Measurements from ENCODE around the gene PLA2G4E. TPM values are rescaled to one million over a fixed set of nuclear protein-coding genes. Genes with fewer than 3 reads are reported as not detected.

Gene PLA2G4E
- total RNA-seq, 1 donor from 2014 or later: not detected

DNA sequence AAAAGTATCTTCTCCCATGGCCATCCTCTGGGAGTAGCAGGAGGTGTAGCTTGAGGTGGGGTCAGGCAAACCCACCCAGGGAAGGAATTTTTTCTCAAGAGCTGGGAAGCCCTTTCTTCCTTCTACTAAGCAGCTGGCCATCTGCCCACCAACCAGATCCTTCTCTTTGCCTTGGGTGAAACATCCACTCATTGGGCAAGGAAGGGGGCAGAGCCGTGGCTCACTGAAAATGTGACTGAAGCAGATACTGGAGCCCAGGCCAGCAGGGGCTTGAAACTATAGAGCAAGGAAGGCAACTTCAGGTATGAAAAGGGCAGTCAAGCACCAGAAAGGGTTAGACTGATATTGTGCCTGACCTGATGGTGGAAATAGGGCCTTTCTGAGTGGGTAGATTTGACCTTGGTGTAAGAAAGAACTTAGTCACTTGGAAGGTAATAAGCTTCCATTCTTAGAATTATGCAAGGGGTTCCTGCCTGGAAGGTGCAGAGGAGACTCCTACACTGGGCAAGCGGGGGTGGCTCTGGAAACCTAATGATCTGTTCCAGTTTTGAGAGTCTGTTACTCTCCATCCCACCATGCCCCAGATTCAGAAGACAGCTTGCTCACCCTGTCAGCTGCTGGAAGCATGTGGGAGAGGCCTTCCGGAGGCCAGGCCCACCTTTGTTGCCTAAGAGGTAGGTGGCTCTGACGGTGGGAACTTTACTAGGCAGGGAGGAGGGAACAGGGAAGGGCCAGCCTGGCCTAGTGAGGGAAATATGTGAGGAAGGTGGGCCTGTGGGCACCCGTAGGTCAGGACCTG is 22.0 kb upstream of the PLA2G4E start:
- Mint-ChIP-seq H3K9me3 (no peaks in the 10 kb centered on the region), H3K4me3 (no peak overlapping the region), H3K27ac (no peak overlapping the region), H3K4me1 (peaks cover 8% of the 10 kb centered on the region), H3K27me3 (peaks cover 8% of the 10 kb centered on the region), H3K36me3 (ENCODE audit: low read depth) (no peaks in the 10 kb centered on the region)
- DNase-seq: no peak
- intact Hi-C loops (cut with micrococcal nuclease): no loop called here

DNA sequence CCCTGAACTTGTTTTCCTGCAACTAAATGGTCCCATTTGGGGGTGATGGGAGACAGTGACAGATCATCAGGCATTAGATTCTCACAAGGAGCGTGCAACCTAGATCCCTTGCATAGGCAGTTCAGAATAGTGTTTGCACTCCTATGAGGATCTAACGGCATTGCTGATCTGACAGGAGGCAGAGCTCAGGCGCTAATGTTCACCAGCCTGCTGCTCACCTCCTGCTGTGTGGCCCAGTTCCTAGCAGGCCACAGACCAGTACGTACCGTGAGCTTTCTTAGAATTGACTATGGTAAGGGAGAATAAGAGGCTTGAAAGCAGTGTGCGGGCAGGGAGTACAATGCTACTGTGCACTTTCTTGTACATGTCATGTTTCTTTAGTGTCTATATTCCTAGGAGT is 17.6 kb upstream of the PLA2G4E start:
- DNase-seq: no peak
- peaks cover 6% of the 10 kb centered on the region for H3K27me3 Mint-ChIP-seq
- H3K36me3 Mint-ChIP-seq (ENCODE audit: low read depth): no peaks in the 10 kb centered on the region
- no peak overlapping the region for H3K4me3 Mint-ChIP-seq
- H3K27ac Mint-ChIP-seq: no peak overlapping the region
- intact Hi-C loops (cut with micrococcal nuclease): no loop called here
- no peaks in the 10 kb centered on the region for H3K9me3 Mint-ChIP-seq
- H3K4me1 Mint-ChIP-seq: peaks cover 5% of the 10 kb centered on the region

DNA sequence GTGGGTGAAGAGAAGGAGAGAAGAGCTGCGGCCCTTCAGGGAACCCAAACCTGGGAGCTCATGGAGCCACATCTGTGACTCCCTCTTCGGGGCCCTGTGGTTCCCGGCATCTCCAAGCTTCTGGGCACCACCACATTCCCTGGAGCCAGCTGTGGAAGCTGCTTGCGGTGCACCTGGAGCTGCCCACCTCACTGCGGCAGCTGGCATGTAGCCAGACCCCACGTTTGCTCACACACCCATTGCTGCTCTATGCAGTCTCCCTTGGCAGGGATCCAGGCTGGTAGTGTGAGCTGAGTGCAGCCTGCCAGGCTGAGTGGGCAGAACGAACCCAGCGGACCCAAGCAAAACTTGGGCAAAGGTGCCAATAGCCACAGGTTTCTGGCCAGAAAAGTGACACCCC is 16.8 kb upstream of the PLA2G4E start:
- peaks cover 6% of the 10 kb centered on the region for H3K27me3 Mint-ChIP-seq
- peaks cover 5% of the 10 kb centered on the region for H3K4me1 Mint-ChIP-seq
- DNase-seq: no peak
- H3K36me3 Mint-ChIP-seq (ENCODE audit: low read depth): no peaks in the 10 kb centered on the region
- no peak overlapping the region for H3K4me3 Mint-ChIP-seq
- no peak overlapping the region for H3K27ac Mint-ChIP-seq
- intact Hi-C loops (cut with micrococcal nuclease): no loop called here
- no peaks in the 10 kb centered on the region for H3K9me3 Mint-ChIP-seq

DNA sequence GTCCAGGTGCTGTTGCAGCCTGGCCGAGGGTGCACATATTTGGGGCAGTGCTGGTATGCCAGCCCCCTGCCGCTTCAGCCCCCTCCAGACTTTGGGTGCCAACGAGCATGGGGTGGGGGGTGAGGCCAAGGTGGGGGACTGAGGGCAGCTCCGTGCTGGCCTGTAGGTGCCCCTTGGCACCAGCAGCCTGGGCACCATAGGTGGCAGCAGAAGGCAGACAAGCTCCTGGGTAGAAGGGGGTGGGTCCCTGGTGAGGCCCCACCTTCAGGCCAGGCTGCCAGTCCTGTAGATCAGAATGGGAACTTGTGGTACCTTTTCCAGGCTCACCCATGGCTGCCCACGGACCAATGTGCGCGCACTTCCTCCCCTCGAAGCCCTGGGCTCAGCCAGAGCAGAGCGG is 16.1 kb upstream of the PLA2G4E start:
- Mint-ChIP-seq H3K27me3 (peaks cover 6% of the 10 kb centered on the region), H3K27ac (no peak overlapping the region), H3K9me3 (no peaks in the 10 kb centered on the region), H3K4me3 (no peak overlapping the region), H3K4me1 (peaks cover 5% of the 10 kb centered on the region), H3K36me3 (ENCODE audit: low read depth) (peaks cover under 1% of the 10 kb centered on the region)
- DNase-seq: no peak
- intact Hi-C loops (cut with micrococcal nuclease): no loop called here

DNA sequence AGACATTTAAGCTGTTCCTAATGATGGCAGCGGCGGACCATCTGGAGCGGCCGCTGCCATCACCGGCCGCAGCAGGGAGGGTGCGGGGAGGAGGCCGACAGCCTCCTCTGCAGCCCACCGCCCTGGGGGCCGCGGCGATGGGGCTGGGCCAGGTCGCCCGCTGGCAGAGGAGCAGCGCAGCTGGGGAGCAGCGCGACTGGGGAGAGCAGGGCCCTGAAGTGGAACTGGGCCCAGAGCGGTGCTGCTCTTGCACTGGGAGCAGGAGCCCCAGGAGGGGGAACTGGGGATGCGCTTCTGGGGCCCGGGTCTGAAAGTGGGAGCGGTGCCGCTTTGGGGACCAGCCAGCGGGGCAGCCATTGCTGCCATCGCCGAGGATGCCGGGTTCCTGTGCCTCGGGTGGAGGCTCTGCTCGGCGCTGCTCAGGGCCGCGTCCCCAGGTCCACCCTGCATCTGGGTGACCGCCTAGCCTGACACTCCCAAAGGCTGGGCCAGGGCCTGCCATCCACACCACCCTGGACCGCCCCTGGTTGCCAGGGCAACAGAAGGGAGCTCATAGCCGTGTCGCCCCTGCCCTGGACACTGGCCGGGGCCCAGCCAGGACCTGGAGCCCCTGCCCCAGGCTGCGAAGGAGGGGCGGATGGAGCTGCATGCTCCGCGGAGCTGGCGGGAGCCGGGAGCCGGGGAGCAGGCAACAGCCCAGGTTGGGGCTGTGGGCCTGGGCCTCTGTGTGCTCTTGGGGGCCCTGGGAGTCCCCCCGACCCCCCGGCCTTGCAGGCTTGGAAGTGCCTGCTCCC is 15.5 kb upstream of the PLA2G4E start:
- Mint-ChIP-seq H3K36me3 (ENCODE audit: low read depth) (peaks cover 2% of the 10 kb centered on the region), H3K9me3 (no peaks in the 10 kb centered on the region), H3K4me1 (peaks cover 5% of the 10 kb centered on the region), H3K4me3 (no peak overlapping the region), H3K27me3 (peaks cover 2% of the 10 kb centered on the region), H3K27ac (no peak overlapping the region)
- no peak for DNase-seq
- intact Hi-C loops (cut with micrococcal nuclease): no loop called here

DNA sequence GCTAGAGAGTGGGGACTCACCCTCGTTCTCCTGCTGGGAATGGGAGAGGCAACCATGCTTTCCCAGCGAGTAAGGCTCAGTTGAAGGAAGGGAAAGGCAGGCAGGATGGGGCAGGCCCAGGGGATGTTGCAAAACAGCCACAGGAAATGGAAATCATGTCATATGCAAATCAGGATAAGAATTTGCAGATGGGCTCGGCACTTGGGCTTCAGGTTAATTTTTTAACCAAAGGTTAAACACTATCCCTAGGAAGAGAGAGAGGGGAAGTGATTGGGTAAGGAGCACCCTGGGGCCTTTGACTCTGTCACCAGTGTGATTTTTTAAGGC is 14.6 kb upstream of the PLA2G4E start:
- intact Hi-C loops (cut with micrococcal nuclease): no loop called here
- Mint-ChIP-seq H3K4me3 (peak overlapping the region; percentile 0), H3K4me1 (peaks cover 5% of the 10 kb centered on the region), H3K27me3 (no peaks in the 10 kb centered on the region), H3K9me3 (no peaks in the 10 kb centered on the region), H3K27ac (peak overlapping the region; percentile 49), H3K36me3 (ENCODE audit: low read depth) (peaks cover 2% of the 10 kb centered on the region)
- DNase-seq: no peak

DNA sequence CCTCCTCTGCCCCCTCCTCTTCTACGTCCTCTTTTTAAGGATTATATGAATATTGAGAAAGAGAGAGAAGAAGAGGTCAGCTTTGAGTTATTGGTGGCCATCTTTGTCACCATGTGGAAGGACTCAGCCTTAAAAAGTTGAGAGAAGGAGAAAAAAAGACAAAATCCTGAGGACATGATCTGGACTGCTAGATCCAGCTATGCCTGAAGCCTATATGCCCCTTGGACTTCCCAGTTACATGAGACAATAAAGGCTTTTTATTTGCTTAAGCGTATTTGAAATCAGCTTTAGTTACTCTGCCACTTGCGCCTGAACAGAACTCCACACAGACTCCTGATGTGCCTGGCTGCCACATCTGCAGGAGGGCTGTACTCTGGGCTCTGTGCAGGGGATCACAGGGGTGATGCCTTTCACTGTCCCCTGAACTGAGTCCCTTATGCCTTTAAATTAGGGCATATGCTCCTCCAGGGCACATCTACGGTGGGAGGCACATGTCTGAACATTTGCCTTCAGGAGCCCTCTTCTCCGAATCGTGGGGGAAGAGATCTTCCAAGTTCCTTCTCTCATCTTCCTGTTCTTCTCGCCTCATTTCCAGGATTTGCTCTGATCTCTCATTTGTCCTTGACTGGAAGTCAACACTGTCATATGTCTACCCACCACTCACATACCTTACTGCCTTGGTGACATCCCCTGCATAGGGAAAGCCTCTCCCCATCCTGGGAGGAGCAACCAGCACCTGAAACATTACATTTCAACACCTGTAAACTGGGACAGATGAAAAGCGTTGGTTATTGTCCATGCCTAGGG is 14.0 kb upstream of the PLA2G4E start:
- DNase-seq: no peak
- Mint-ChIP-seq H3K4me3 (peak overlapping the region; percentile 0), H3K36me3 (ENCODE audit: low read depth) (peaks cover 2% of the 10 kb centered on the region), H3K9me3 (no peaks in the 10 kb centered on the region), H3K27me3 (peaks cover 1% of the 10 kb centered on the region), H3K27ac (peak overlapping the region; percentile 49), H3K4me1 (peaks cover 5% of the 10 kb centered on the region)
- intact Hi-C loops (cut with micrococcal nuclease): no loop called here

DNA sequence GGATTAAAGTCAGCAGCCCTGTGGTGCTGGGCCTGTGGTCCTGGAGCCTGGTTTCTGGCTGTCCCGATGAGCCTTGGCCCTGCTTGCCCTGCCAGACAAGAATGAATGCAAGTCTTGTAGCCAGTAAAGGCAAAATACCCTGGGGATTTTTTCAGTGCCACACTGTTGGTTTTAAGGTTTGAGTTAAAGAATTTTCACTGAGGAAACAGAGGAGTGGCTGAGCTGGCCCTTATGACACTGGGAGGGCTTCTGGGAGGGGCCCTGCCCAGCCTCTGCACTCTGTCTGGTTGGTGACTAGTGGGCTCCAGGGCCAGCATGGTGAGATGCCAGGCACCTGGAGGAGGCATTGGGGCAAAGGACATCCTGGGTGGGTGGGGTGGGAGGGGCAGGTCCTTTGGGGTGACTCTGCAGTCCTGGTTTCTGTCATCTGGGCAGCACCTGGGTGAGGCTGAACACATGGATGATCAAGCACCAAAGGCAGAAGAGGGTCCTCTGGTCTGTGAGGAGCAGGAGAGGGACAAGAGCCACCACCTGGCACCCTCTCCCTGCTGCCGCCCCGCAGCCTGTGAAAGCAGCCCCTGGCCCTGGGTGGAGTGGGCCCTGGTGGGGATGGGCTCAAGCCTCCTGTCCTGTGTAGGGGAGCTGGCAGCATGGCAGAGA is 12.5 kb upstream of the PLA2G4E start:
- no peak overlapping the region for H3K4me3 Mint-ChIP-seq
- no peak overlapping the region for H3K27ac Mint-ChIP-seq

DNA sequence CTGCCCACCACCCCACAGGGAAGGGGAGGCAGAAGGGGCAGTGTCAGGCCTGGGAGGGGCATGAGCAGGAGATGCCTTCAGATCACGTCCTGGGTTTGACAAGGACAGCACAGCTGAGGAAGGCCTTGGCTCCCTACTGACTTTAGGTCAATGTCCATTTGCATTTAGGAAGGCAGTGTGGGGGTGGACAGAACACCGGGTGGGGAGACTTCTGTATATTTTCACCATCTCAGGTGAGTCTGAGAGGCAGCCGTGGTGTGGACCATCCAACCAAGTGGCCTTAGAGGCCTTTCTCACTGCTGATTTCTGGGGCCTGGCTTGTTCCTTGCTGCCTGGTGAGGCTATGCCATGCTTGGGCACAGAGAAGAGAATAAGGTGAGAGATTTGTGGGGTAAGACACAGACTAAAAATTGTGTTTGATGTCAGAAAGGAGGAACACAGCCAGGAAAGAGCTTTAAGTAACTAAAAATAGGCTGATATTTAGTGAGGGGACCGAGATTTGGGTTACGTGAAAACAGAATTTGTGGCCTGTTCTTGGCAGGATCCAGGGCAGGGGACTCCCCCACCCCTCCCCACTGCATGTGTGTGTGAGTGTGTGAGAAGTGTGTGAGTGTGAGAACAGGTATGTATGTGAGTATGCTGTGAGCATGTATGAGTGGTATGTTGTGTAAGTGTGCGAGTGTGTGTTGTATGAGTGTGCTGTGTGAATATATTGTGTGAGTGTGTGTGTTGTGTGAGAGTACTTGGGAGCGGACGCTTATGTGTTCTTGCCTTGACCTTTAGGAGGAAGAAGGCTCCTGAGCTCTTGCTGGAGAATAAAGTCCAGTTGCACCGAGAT is 11.8 kb upstream of the PLA2G4E start:
- H3K27ac Mint-ChIP-seq: no peak overlapping the region

More for the DNA sequence above, 12.5 kb upstream of the PLA2G4E start:
- intact Hi-C loops (cut with micrococcal nuclease): no loop called here
- Mint-ChIP-seq H3K4me1 (peaks cover 5% of the 10 kb centered on the region), H3K36me3 (ENCODE audit: low read depth) (peaks cover 2% of the 10 kb centered on the region), H3K9me3 (no peaks in the 10 kb centered on the region), H3K27me3 (peaks cover 6% of the 10 kb centered on the region)
- DNase-seq: no peak

DNA sequence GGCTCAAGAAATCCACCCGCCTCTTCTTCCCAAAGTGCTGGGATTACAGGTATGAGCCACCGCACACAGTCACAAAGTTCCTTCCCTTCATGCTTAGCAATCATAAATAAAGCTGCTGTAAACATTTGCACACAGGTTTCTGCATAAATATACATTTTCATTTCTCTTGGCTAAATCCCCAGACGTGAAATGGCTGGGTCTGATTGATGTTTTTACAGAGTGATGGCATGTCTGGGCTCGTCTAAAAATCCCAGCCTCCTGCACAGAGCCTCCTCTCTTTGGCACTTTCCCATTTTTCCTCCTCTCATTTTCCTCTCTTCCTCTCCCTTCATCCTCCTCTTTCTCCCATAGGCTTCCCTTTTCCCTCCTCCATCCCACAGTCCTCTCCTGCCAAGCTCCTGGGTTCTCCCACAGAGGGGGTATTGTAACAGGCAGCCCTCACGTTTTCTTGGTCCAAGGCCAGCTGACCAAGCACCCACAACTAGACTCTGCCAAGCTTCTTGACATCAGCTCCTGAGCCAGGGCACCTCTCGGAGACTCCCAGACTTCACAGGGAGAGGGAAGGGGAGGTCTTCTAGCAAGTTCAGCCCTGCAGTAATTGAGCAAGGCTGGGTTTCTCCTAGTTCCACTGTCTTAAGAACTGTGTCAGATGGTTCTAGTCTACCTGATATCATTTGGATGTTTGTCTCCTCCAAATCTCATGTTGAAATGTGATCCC is 10.5 kb upstream of the PLA2G4E start:
- peaks cover 2% of the 10 kb centered on the region for H3K36me3 Mint-ChIP-seq (ENCODE audit: low read depth)
- H3K27ac Mint-ChIP-seq: no peak overlapping the region
- H3K4me1 Mint-ChIP-seq: peaks cover 5% of the 10 kb centered on the region
- peaks cover 20% of the 10 kb centered on the region for H3K27me3 Mint-ChIP-seq
- intact Hi-C loops (cut with micrococcal nuclease): no loop called here
- no peak overlapping the region for H3K4me3 Mint-ChIP-seq
- DNase-seq: no peak
- H3K9me3 Mint-ChIP-seq: no peaks in the 10 kb centered on the region

More for the DNA sequence above, 11.8 kb upstream of the PLA2G4E start:
- Mint-ChIP-seq H3K36me3 (ENCODE audit: low read depth) (peaks cover 2% of the 10 kb centered on the region), H3K4me3 (no peak overlapping the region), H3K9me3 (no peaks in the 10 kb centered on the region), H3K4me1 (peaks cover 5% of the 10 kb centered on the region), H3K27me3 (peaks cover 10% of the 10 kb centered on the region)
- intact Hi-C loops (cut with micrococcal nuclease): no loop called here
- no peak for DNase-seq

DNA sequence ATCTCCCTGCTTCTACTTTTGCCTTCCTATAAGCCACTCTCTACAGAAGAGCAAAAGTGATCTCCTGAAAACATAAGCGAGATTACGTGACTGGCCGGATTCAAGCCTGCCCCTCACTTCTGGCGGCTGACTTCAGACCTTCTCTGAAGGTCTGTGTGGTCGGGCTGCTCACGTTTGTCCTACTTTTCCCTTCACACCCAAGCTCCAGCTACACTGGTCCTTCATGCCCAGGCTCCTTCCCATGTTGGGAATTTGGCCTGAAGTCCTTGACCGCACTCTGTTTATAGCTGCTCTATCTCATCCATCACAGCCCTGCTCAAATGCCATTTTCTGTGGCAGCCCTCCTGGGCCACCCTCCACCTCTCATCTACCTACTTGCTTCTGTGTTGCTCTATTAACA is 6.7 kb upstream of the PLA2G4E start:
- Mint-ChIP-seq H3K27ac (no peak overlapping the region), H3K4me3 (no peak overlapping the region), H3K4me1 (no peaks in the 10 kb centered on the region), H3K36me3 (ENCODE audit: low read depth) (peaks cover 2% of the 10 kb centered on the region), H3K27me3 (peaks cover 25% of the 10 kb centered on the region), H3K9me3 (no peaks in the 10 kb centered on the region)
- no peak for DNase-seq
- intact Hi-C loops (cut with micrococcal nuclease): no loop called here

DNA sequence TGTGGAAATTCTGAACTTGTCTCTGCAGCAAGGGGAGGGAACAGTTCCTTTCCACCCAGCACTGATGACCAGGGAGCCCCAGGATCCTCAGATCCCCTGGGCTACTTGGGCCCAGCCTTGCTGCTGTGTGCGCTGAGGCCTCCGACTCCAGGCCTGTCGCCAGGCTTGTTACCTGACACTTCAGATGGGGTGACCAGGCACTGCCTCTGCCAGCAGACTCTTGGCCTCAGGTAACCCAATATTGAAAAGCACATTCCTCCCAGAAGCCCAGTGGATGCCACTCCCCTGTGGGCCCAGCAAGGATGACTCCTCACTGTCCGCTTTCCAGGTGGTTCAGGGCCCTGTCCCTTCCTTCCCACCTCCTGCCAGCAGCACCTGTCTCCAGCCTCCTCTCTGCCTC is 3.5 kb upstream of the PLA2G4E start:
- DNase-seq: no peak
- Mint-ChIP-seq H3K27me3 (peaks cover 23% of the 10 kb centered on the region), H3K4me3 (no peak overlapping the region), H3K27ac (no peak overlapping the region), H3K9me3 (no peaks in the 10 kb centered on the region), H3K36me3 (ENCODE audit: low read depth) (no peaks in the 10 kb centered on the region), H3K4me1 (no peaks in the 10 kb centered on the region)
- intact Hi-C loops (cut with micrococcal nuclease): no loop called here

Measured in activated CD4-positive, alpha-beta T cell treated with anti-CD3 and anti-CD28 coated beads, Interleukin-2, amount 10 ng/mL, durations not matched to agents 24 days and 14 days (primary cell).